IMR-90 (cell line): ENCODE measurements around the gene CTNND2. TPM values are rescaled to one million over a fixed set of nuclear protein-coding genes. Genes with fewer than 3 reads are reported as not detected.

Experiments used
- ATAC-seq: fragments of 200-7000 bp; cut with Tn5 transposase; 2 replicates; pipeline ENCODE4 v1.9.1; 2020; ENCODE audit warnings: low read depth, mild to moderate bottlenecking, moderate library complexity
- BruUV-seq: library from RNA; stranded (reverse); fragments of 400-500 nt; replicated peaks from 2 replicates; lab custom pipeline; 2021; lab: Mats Ljungman, UMichigan
- CTCF ChIA-PET: fragments of 300-600 bp; formaldehyde crosslinking; extraction: SDS; loops from one replicate; lab custom pipeline; 2021; ENCODE audit warnings: antibody characterized with exemption; lab: Yijun Ruan, JAX
- POLR2A ChIA-PET: fragments of 300-600 bp; sonication (Branson Sonifier 250); formaldehyde crosslinking; loops from one replicate; lab custom pipeline; 2022; ENCODE audit warnings: antibody characterized with exemption; ENCODE audit not compliant: unreplicated experiment; lab: Charles Lee
- DNase-seq: peaks from one replicate; pipeline ENCODE4 v3.0.0; 2013
- H2AFZ ChIP-seq: replicated peaks from 2 replicates; pipeline ENCODE3; 2013; ENCODE audit warnings: low read length, mild to moderate bottlenecking; ENCODE audit not compliant: poor library complexity
- H2AK5ac ChIP-seq: 2 replicates; pipeline ENCODE4 v1.6.1; 2013; ENCODE audit warnings: low read depth, low read length, inconsistent platforms
- H2AK9ac ChIP-seq: replicated peaks from 2 replicates; pipeline ENCODE3; 2013; ENCODE audit warnings: mild to moderate bottlenecking, low read depth, low read length, moderate library complexity; ENCODE audit not compliant: poor library complexity
- H2BK120ac ChIP-seq: 2 replicates; pipeline ENCODE4 v1.6.1; 2013; ENCODE audit warnings: low read depth, low read length, inconsistent platforms
- H2BK15ac ChIP-seq: 3 replicates; pipeline ENCODE4 v1.6.1; 2013; ENCODE audit warnings: low read depth, low read length, inconsistent platforms
- H2BK20ac ChIP-seq: 2 replicates; pipeline ENCODE4 v1.6.1; 2013; ENCODE audit warnings: low read depth, mild to moderate bottlenecking, inconsistent platforms, low read length, moderate library complexity
- H2BK5ac ChIP-seq: 2 replicates; pipeline ENCODE4 v1.6.1; 2013; ENCODE audit warnings: mild to moderate bottlenecking, low read depth, low read length, inconsistent platforms; ENCODE audit not compliant: poor library complexity, severe bottlenecking
- H3K14ac ChIP-seq: replicated peaks from 2 replicates; pipeline ENCODE4 v1.6.1; 2013; ENCODE audit warnings: low read depth, low read length, inconsistent platforms
- H3K18ac ChIP-seq: 2 replicates; pipeline ENCODE4 v1.6.1; 2013; ENCODE audit warnings: low read depth, low read length, control low read depth
- H3K23ac ChIP-seq: 2 replicates; pipeline ENCODE4 v1.6.1; 2013; ENCODE audit warnings: low read depth, low read length, inconsistent platforms
- H3K27ac ChIP-seq: 2 replicates; pipeline ENCODE4 v1.5.1; 2013; ENCODE audit warnings: mild to moderate bottlenecking, control low read depth, low read length; ENCODE audit not compliant: insufficient read depth
- H3K27me3 ChIP-seq: 2 replicates; pipeline ENCODE4 v1.6.1; 2013; ENCODE audit warnings: low read length; ENCODE audit not compliant: control insufficient read depth, insufficient read depth
- H3K36me3 ChIP-seq: 2 replicates; pipeline ENCODE4 v1.6.1; 2013; ENCODE audit warnings: low read length, mixed read lengths; ENCODE audit not compliant: control insufficient read depth, insufficient read depth
- H3K4ac ChIP-seq: 2 replicates; pipeline ENCODE4 v1.6.1; 2013; ENCODE audit warnings: low read depth, low read length, inconsistent platforms
- H3K4me1 ChIP-seq: 2 replicates; pipeline ENCODE4 v1.6.1; 2013; ENCODE audit warnings: low read length, mixed read lengths; ENCODE audit not compliant: control insufficient read depth, insufficient read depth
- H3K4me2 ChIP-seq: 2 replicates; pipeline ENCODE4 v1.6.1; 2013; ENCODE audit warnings: low read depth, mild to moderate bottlenecking, control low read depth, low read length, moderate library complexity
- H3K4me3 ChIP-seq: 2 replicates; pipeline ENCODE4 v1.5.1; 2013; ENCODE audit warnings: low read depth, mild to moderate bottlenecking, control low read depth, low read length, moderate library complexity; ENCODE audit not compliant: insufficient read depth
- H3K56ac ChIP-seq: 2 replicates; pipeline ENCODE4 v1.6.1; 2013; ENCODE audit warnings: low read length, inconsistent platforms; ENCODE audit not compliant: insufficient read depth; ENCODE audit errors: extremely low read depth
- H3K79me1 ChIP-seq, 2 experiments: 2 replicates each; pipeline ENCODE4 v1.6.1; 2013; ENCODE audit warnings: low read length in 2 of 2, inconsistent platforms in 1 of 2, low read depth in 1 of 2
- H3K9ac ChIP-seq: 2 replicates; pipeline ENCODE4 v1.6.1; 2013; ENCODE audit warnings: low read depth, low read length, control low read depth
- H3K9me1 ChIP-seq: 2 replicates; pipeline ENCODE4 v1.6.1; 2013; ENCODE audit warnings: low read length, inconsistent platforms; ENCODE audit not compliant: insufficient read depth
- H3K9me3 ChIP-seq: 2 replicates; pipeline ENCODE4 v1.6.1; 2013; ENCODE audit warnings: low read length; ENCODE audit not compliant: control insufficient read depth, insufficient read depth
- H4K20me1 ChIP-seq: 2 replicates; pipeline ENCODE4 v1.6.1; 2013; ENCODE audit warnings: low read length, inconsistent platforms; ENCODE audit not compliant: insufficient read depth
- H4K5ac ChIP-seq: 2 replicates; pipeline ENCODE4 v1.6.1; 2013; ENCODE audit warnings: mild to moderate bottlenecking, low read depth, low read length, control low read depth
- H4K8ac ChIP-seq, 2 experiments: 2 replicates each; pipeline ENCODE4 v1.6.1; 2013; ENCODE audit warnings: low read depth in 2 of 2, low read length in 2 of 2, control low read depth in 1 of 2, inconsistent platforms in 1 of 2
- H4K91ac ChIP-seq: 2 replicates; pipeline ENCODE4 v1.6.1; 2013; ENCODE audit warnings: low read depth, low read length, inconsistent platforms; ENCODE audit not compliant: insufficient read depth
- MAZ ChIP-seq: IDR thresholded peaks from 2 replicates; pipeline ENCODE4 v1.6.1; 2012; ENCODE audit warnings: low read depth, mild to moderate bottlenecking, low read length, improper control_type of control experiment, moderate library complexity, borderline replicate concordance
- POLR2A ChIP-seq: IDR thresholded peaks from 2 replicates; pipeline ENCODE4 v1.6.1; 2012; ENCODE audit warnings: mild to moderate bottlenecking, low read depth, low read length
- RAD21 ChIP-seq: IDR thresholded peaks from 2 replicates; pipeline ENCODE4 v1.6.1; 2012; ENCODE audit warnings: low read length, improper control_type of control experiment
- RCOR1 ChIP-seq: IDR thresholded peaks from 2 replicates; pipeline ENCODE4 v1.6.1; 2012; ENCODE audit warnings: mild to moderate bottlenecking, low read length, improper control_type of control experiment; ENCODE audit not compliant: insufficient replicate concordance
- RFX5 ChIP-seq: IDR thresholded peaks from 2 replicates; pipeline ENCODE4 v1.8.0; 2012; ENCODE audit warnings: low read depth, mild to moderate bottlenecking, low read length, moderate library complexity
- WGBS, 2 experiments: methylation state at CpG; one replicate each; pipeline versions ENCODE4 v1.1.5 to v1.1.7; 2013; ENCODE audit warnings: missing lambda C conversion rate in 2 of 2; ENCODE audit not compliant: insufficient read length in 1 of 2; ENCODE audit errors: extremely low coverage in 2 of 2; 5-methylcytosine and 5-hydroxymethylcytosine counted together
- dilution Hi-C: fragments of 300-500 bp; cut with HindIII; formaldehyde crosslinking; loops from one replicate; pipeline ENCODE4 v1.14.3; 2018; ENCODE audit warnings: low sequenced_read_pairs; ENCODE audit not compliant: unreplicated experiment
- in situ Hi-C: fragments of 300-500 bp; cut with MboI; formaldehyde crosslinking; loops from 3 replicates; pipeline ENCODE4 v1.14.3; 2019; ENCODE audit warnings: low sequenced_read_pairs, inconsistent platforms, mixed read lengths
- intact Hi-C: fragments of 100-400 bp; cut with micrococcal nuclease; formaldehyde crosslinking; loops from 2 replicates; pipeline ENCODE4 v1.10.0; 2022
- polyA plus RNA-seq, 3 experiments: library from polyadenylated mRNA; depleted of rRNA; stranded (reverse); fragments of >200 nt; gene quantifications; 2 replicates each; pipeline ENCODE4 v1.2.3, GENCODE V29; 2012; ENCODE audit warnings: low replicate concordance in 1 of 3
- total RNA-seq: library from RNA; depleted of rRNA; stranded (reverse); fragments of >200 nt; gene quantifications from 2 replicates; pipeline ENCODE4 v1.2.3, GENCODE V29; 2012
- TF ChIP-seq, protein P1 (sequence below): fragments of 150-350 bp; IDR thresholded peaks from 2 replicates; pipeline ENCODE4 v1.6.1; 2017; ENCODE audit warnings: mild to moderate bottlenecking, antibody characterized with exemption, low read length, low read depth
- TF ChIP-seq, protein P2 (sequence below): conservative IDR thresholded peaks from 2 replicates; pipeline ENCODE4 v1.5.1; 2012; ENCODE audit warnings: mild to moderate bottlenecking, low read depth, low read length, improper control_type of control experiment

CTNND2 gene
- total and polyA plus RNA-seq, 2 of the 4 experiments (the other 2 are of a cell fraction) = not detected

DNA sequence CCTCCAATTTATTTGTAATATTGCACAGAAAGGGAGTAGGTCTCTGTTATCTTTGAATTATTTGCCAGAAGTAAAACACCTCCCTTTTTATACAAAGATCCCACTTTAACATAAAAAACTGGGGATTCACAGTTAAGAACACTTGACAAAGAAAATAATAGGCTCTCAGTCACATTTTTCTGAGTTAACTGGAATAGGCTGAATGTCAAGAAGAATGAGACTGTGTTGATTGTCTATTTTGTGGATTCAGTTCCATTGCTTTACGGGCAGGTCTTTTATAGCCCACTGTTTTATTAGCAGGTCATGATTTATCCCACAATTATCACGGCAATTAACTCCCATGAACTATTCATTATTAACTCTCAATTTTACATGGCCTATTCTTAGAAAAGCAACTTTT is 427.4 kb downstream of the CTNND2 start:
- DNase-seq (no peak), ATAC-seq (no peak)
- WGBS, 2 experiments = no CpG with 5 or more reads among the region's 2 CpGs
- Histone ChIP-seq H3K56ac (no peak overlapping the region), H3K79me1 (no peaks in the 10 kb centered on the region), H3K4me2 (no peak overlapping the region), H2BK5ac (no peak overlapping the region), H2BK120ac (no peak overlapping the region), H3K36me3 (no peaks in the 10 kb centered on the region), H3K9ac (no peak overlapping the region), H3K23ac (no peak overlapping the region), H4K5ac (no peak overlapping the region), H3K27ac (no peak overlapping the region), H3K9me3 (no peaks in the 10 kb centered on the region; the same call in 1 of the 2 replicates), H3K4me1 (no peaks in the 10 kb centered on the region), H3K14ac (no peak overlapping the region), H2AFZ (no peak overlapping the region), H3K27me3 (no peaks in the 10 kb centered on the region), H4K20me1 (no peaks in the 10 kb centered on the region), H3K4ac (no peak overlapping the region), H3K9me1 (no peaks in the 10 kb centered on the region), H4K8ac (no peak overlapping the region), H3K4me3 (no peak overlapping the region), H2AK9ac (no peak overlapping the region), H2AK5ac (no peak overlapping the region), H4K91ac (no peak overlapping the region), H2BK15ac (no peak overlapping the region), H2BK20ac (no peak overlapping the region), H3K18ac (no peak overlapping the region)
- TF ChIP-seq RAD21 (no peak), POLR2A (no peak), MAZ (no peak), RFX5 (no peak), RCOR1 (no peak)
- TF ChIP-seq, protein P1, sequence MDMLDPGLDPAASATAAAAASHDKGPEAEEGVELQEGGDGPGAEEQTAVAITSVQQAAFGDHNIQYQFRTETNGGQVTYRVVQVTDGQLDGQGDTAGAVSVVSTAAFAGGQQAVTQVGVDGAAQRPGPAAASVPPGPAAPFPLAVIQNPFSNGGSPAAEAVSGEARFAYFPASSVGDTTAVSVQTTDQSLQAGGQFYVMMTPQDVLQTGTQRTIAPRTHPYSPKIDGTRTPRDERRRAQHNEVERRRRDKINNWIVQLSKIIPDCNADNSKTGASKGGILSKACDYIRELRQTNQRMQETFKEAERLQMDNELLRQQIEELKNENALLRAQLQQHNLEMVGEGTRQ = no peak
- TF ChIP-seq, protein P2, sequence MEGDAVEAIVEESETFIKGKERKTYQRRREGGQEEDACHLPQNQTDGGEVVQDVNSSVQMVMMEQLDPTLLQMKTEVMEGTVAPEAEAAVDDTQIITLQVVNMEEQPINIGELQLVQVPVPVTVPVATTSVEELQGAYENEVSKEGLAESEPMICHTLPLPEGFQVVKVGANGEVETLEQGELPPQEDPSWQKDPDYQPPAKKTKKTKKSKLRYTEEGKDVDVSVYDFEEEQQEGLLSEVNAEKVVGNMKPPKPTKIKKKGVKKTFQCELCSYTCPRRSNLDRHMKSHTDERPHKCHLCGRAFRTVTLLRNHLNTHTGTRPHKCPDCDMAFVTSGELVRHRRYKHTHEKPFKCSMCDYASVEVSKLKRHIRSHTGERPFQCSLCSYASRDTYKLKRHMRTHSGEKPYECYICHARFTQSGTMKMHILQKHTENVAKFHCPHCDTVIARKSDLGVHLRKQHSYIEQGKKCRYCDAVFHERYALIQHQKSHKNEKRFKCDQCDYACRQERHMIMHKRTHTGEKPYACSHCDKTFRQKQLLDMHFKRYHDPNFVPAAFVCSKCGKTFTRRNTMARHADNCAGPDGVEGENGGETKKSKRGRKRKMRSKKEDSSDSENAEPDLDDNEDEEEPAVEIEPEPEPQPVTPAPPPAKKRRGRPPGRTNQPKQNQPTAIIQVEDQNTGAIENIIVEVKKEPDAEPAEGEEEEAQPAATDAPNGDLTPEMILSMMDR = no peak
- no TSS peak for BruUV-seq
- intact Hi-C loops = no loop called here
- in situ Hi-C loops = no loop called here
- ChIA-PET POLR2A (no interaction called here), CTCF (no interaction called here)
- dilution Hi-C loops = no loop called here
